ENCODE data around the gene SCAPER. TPM values are rescaled to one million over a fixed set of nuclear protein-coding genes. Genes with fewer than 3 reads are reported as not detected.
"Not testable (repeated sequence)": the region's sequence is repeated elsewhere in the genome, so short reads cannot be mapped to it uniquely, and the experiment has no call there.

SCAPER gene
- total RNA-seq, 1 experiment from 2014 or later, result 7.4 TPM

GRCh38 chr15:76298986-76299385 lies 606.2 kb downstream of the SCAPER start:
- Histone ChIP-seq H3K27ac (ENCODE audit: insufficient read length, low read depth, low read length) (no peak overlapping the region), H4K20me1 (ENCODE audit: control insufficient read depth, insufficient read depth, insufficient read length) (no peaks in the 10 kb centered on the region), H3K23me2 (ENCODE audit: insufficient read length, low read depth, low read length, poor library complexity, severe bottlenecking) (no peaks in the 10 kb centered on the region), H2BK120ac (ENCODE audit: low read depth, low read length, poor library complexity, severe bottlenecking) (no peak overlapping the region), H3K4me2 (ENCODE audit: insufficient read depth, insufficient read length, low read length) (no peak overlapping the region), H2AFZ (ENCODE audit: low read length) (no peak overlapping the region), H3K56ac (ENCODE audit: insufficient read length, low read depth, low read length) (no peak overlapping the region), H2AK5ac (ENCODE audit: insufficient read length, low read length) (no peak overlapping the region), H3K14ac (ENCODE audit: insufficient read depth, low read length) (no peak overlapping the region), H4K91ac (ENCODE audit: insufficient read length, low read depth, low read length) (no peak overlapping the region), H2BK20ac (ENCODE audit: low read depth, low read length, poor library complexity, severe bottlenecking) (no peak overlapping the region), H2BK12ac (ENCODE audit: insufficient read length, low read depth, low read length) (no peak overlapping the region), H3K9me3 (ENCODE audit: control insufficient read depth, low read depth, low read length) (no peaks in the 10 kb centered on the region), H3K23ac (ENCODE audit: insufficient read length, low read depth, low read length) (no peak overlapping the region), H2BK5ac (ENCODE audit: insufficient read length, low read length) (no peak overlapping the region), H3K79me1 (ENCODE audit: insufficient read depth, low read depth, low read length, poor library complexity, severe bottlenecking) (peaks cover 3% of the 10 kb centered on the region), H3K27me3 (ENCODE audit: insufficient read depth, low read length) (no peaks in the 10 kb centered on the region), H4K5ac (ENCODE audit: insufficient read length, low read depth, low read length) (no peak overlapping the region), H4K8ac (replicated peaks; ENCODE audit: insufficient read length, low read depth, low read length) (no peak overlapping the region), H2BK15ac (ENCODE audit: low read depth, low read length) (no peak overlapping the region), H3K18ac (ENCODE audit: insufficient read length, low read depth, low read length) (no peak overlapping the region), H3T11ph (ENCODE audit: low read length) (no peak overlapping the region), H3K4me1 (ENCODE audit: insufficient read depth, low read length) (no peaks in the 10 kb centered on the region), H3K4ac (ENCODE audit: low read depth, low read length) (no peak overlapping the region), H3K79me2 (ENCODE audit: insufficient read depth, low read length) (peaks cover 1% of the 10 kb centered on the region; the same call in 1 of the 2 replicates), H3K9ac (ENCODE audit: extremely low read depth, insufficient read length, low read length) (no peak overlapping the region)
- WGBS (ENCODE audit: extremely low coverage, insufficient read length, low lambda C conversion rate), result no CpG with 5 or more reads among the region's 3 CpGs
- Mint-ChIP-seq H3K4me3 (no peak overlapping the region), H3K27me3 (ENCODE audit: low read depth) (no peaks in the 10 kb centered on the region), H3K27ac (no peak overlapping the region; a peak in 1 of 7 replicates), H3K36me3 (ENCODE audit: insufficient read depth in 1 of 3, low read depth in 3 of 3) (0 out of 7 replicates have a peak, but pooled peaks cover 0 to under 1% (median 0%) of the 10 kb centered on the region in 3 experiments), H3K9me3 (no peaks in the 10 kb centered on the region), H3K4me1 (no peaks in the 10 kb centered on the region)
- DNase-seq, result no peak
- TF ChIP-seq CTCF (conservative IDR thresholded peaks at IDR 0.05), result no peak

DNA sequence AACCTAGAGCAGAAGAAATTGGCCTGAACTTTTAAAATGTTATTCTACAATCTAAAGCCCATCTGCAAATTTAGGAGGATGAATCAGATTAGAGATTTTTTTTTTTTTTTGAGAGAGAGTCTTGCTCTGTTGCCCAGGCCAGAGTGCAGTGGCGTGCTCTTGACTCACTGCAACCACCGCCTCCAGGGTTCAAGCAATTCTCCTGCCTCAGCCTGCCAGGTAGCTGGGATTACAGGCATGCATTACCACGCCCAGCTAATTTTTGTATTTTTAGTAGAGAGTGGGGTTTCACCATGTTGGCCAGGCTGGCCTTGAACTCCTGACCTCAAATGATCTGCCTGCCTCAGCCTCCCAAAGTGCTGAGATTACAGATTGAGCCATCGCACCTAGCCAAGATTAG lies 607.2 kb downstream of the SCAPER start:
- not testable (repeated sequence) for H3K36me3 Mint-ChIP-seq (ENCODE audit: insufficient read depth in 1 of 3, low read depth in 3 of 3); H2BK15ac ChIP-seq (ENCODE audit: low read depth, low read length); H3K23me2 ChIP-seq (ENCODE audit: insufficient read length, low read depth, low read length, poor library complexity, severe bottlenecking); H3K27ac Mint-ChIP-seq; H4K8ac ChIP-seq (replicated peaks; ENCODE audit: insufficient read length, low read depth, low read length); H3K4me1 ChIP-seq (ENCODE audit: insufficient read depth, low read length); H3K9me3 Mint-ChIP-seq; H3K23ac ChIP-seq (ENCODE audit: insufficient read length, low read depth, low read length); H3K79me2 ChIP-seq (ENCODE audit: insufficient read depth, low read length); H3K9ac ChIP-seq (ENCODE audit: extremely low read depth, insufficient read length, low read length); DNase-seq; H3K4ac ChIP-seq (ENCODE audit: low read depth, low read length); H2AFZ ChIP-seq (ENCODE audit: low read length); H2BK20ac ChIP-seq (ENCODE audit: low read depth, low read length, poor library complexity, severe bottlenecking); H4K20me1 ChIP-seq (ENCODE audit: control insufficient read depth, insufficient read depth, insufficient read length); H3K14ac ChIP-seq (ENCODE audit: insufficient read depth, low read length); H3K79me1 ChIP-seq (ENCODE audit: insufficient read depth, low read depth, low read length, poor library complexity, severe bottlenecking); H3K27me3 Mint-ChIP-seq (ENCODE audit: low read depth); H2BK120ac ChIP-seq (ENCODE audit: low read depth, low read length, poor library complexity, severe bottlenecking); H3K9me3 ChIP-seq (ENCODE audit: control insufficient read depth, low read depth, low read length); H3K27me3 ChIP-seq (ENCODE audit: insufficient read depth, low read length); H3T11ph ChIP-seq (ENCODE audit: low read length); H3K56ac ChIP-seq (ENCODE audit: insufficient read length, low read depth, low read length); H3K27ac ChIP-seq (ENCODE audit: insufficient read length, low read depth, low read length); H3K4me1 Mint-ChIP-seq; H3K18ac ChIP-seq (ENCODE audit: insufficient read length, low read depth, low read length); H2BK12ac ChIP-seq (ENCODE audit: insufficient read length, low read depth, low read length); H3K4me2 ChIP-seq (ENCODE audit: insufficient read depth, insufficient read length, low read length); H4K5ac ChIP-seq (ENCODE audit: insufficient read length, low read depth, low read length); H2BK5ac ChIP-seq (ENCODE audit: insufficient read length, low read length); H2AK5ac ChIP-seq (ENCODE audit: insufficient read length, low read length); H4K91ac ChIP-seq (ENCODE audit: insufficient read length, low read depth, low read length); H3K4me3 Mint-ChIP-seq
- WGBS (ENCODE audit: extremely low coverage, insufficient read length, low lambda C conversion rate), result no CpG with 5 or more reads among the region's 4 CpGs

Measured in H9 (cell line).